NCI-H2227 treated with DMSO at 0.1 percent for 48 hours (cell line): ENCODE results near the gene MXRA5.
A peak's percentile ranks its signal among the peaks of the same experiment; 100 is the strongest.
"Not testable (repeated sequence)": the region's sequence is repeated elsewhere in the genome, so short reads cannot be mapped to it uniquely, and the experiment has no call there.

Experiments used
- DNase-seq: peaks from one replicate; lab custom pipeline; 2025; lab: John Stamatoyannopoulos, UW

The MXRA5 gene

DNA sequence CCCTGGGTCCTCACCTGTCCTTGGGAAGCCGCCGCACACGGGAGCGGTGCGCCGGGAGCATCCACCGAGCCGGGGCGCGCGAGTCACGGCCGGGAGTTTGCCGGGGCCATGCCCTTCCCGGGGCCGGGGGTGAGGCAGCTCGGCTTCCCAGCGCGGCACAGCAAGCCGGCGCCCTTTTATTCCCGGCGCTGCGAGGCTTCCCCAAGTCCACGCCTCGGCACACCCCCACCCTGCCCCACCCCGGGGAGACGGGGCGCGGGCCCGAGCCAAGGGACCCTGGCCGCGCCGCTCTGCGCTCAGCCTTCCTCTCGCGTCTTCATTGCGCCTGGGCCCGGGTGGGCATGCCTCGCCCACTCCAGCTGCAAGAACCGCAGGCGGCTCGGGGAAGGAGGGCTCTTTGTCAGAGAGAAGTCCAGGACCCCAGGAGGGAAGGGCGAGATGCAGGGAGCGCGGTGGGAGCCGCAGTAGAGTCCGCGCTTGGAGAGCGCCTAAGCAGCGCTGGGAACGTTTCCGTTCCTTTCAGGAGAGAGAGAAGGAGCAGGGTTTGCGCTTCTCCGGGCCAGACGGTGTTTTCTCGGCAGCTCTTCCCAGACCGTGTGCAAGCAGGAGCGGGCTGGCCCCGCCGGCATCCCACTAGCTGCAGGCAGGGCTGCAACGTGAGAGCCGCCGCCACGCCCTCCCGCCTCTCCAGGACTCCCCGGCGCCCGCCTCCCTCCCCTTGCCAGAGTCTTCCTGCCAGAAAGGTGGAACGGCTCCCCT lies at the start of gene MXRA5:
TSS of gene MXRA5 (minus strand) at position 152 of the 759 bp plus-strand sequence. CDS start 2,819 bp downstream, outside the sequence.
- peak; percentile 36 for DNase-seq

GRCh38 chrX:3393581-3394111 lies 47.2 kb upstream of the MXRA5 start:
- DNase-seq = no peak

DNA sequence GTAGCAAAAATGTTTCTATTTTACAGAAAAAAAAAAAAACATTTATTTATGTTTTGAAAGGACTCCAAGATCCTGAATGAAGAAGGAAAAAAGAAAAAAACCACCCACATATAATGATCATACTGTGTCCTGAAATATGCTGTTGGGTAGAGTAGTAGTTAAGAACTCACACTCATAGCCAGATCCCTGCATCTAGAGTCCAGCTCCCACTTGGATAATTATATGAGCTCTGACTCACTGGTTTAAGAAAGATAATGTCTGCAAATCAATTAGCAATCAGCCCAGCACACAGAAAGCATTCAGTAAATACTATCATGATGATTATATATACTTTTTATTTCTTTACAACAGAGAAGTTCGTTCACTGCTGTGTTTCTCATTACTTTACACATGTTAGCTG lies 46.7 kb upstream of the MXRA5 start:
- DNase-seq = no peak

DNA sequence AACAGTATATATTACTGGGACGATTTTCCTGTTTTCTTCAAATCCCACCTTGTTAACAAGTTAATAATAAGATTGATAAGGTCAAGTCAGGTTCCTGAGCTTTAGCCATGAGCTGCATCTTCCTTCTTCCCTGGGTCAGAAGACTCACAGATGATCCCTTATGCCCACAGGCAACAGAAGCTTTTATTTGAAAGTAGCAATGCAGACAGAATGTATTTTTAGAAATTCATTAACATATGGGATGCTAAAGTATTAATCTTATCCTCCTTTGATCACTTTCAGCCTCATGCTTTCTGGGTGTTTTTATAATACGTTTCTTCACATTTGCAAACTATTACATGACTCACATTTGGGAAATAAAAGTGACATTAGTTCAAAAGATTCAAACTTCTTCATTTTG lies 42.0 kb upstream of the MXRA5 start:
- no peak for DNase-seq

DNA sequence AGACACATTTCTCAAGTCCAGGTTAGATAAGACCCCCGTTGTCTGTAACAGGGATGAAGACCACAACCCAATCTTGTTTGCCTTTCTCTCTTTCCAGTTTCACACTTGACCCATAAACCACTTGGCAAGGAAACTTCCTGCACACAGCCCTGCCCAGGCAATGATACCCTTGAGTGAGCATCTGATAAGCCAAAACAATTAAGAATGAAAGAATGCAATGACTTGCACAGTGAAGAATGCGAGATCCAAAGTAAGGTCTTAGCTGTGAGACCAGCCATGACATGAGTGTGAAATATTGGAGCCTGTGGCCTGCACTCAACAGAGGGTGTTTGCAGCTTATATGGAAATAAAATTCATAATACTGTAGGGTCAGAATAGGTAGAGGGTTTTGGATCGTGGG lies 37.9 kb upstream of the MXRA5 start:
- DNase-seq = no peak

GRCh38 chrX:3380603-3381002 lies 34.2 kb upstream of the MXRA5 start:
- no peak for DNase-seq

- DNase-seq = no peak
These were observed 32.7 kb upstream of the MXRA5 start for GRCh38 chrX:3379111-3379510.

- DNase-seq = no peak
These were observed 31.7 kb upstream of the MXRA5 start for GRCh38 chrX:3378156-3378555.

DNA sequence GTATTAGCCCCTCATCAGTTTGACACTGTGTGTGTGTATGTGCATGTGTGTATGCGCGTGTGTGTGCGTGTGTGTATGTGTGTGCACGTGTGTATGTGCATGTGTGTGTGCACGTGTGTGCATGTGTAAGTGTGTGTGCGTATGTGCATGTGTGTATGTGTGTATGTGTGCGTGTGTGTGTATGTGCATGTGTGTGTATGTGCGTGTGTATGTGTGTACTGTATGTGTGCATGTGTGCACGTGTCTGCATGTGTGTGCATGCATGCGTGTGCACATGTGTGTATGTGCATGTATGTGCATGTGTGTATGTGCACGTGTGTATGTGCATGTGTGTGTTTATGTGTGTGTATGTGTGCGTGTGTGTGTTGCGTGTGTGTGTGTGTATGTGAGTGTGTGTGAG lies 31.1 kb upstream of the MXRA5 start:
- no peak for DNase-seq

- DNase-seq = not testable (repeated sequence)
These were observed 29.5 kb upstream of the MXRA5 start for GRCh38 chrX:3375878-3376508.

DNA sequence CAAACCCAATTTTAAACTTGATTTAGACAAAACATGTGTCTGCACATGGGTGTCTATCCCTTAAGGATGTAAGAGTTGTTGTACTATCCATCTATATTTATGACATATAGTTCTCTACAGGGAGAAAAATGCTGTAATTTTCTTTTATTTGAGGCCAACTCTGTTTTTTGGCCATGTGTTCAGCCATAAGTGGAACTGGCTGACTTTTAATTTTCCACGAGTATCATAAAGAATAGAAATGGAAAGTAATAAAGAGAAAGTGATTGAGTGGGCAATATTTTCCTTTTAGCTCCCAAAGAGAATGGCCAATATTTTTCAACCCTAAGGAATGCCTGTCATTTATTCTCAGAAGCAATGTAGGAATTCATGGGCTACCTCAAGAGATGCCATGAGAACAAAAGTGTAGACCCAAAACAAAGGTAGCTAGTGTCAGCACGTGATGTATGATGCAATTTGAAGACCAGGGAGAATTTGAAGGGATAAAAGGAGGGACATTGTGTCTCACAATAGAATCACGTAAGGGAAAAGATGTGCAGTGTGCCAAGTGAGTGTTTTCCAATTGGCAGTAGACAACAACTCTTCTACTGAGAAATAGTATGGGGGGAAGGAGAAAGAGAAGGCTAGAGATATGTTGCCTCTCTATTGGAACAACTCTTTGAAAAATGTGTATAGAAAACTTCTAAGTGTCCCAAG lies 27.8 kb upstream of the MXRA5 start:
- DNase-seq = no peak

- no peak for DNase-seq
These were observed 24.7 kb upstream of the MXRA5 start for GRCh38 chrX:3371163-3371562.

DNA sequence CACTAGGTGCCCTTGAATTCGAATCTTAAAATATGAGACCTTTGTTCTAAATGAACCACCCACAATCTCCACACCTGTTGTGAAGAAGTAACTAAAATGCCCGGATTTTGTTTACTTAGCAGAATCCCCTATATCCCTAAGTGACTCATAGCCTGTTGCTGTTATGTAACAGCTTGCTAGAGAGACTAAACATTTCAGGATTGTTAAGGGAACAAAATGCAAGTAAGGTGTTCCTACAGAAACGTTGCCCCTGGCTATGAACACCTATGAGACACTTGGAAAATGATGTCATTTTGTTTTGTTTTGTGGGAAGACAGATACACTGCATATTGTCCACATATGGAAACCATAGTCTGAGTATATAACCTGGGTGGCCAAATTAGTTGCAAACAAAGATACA lies 24.2 kb upstream of the MXRA5 start:
- no peak for DNase-seq

GRCh38 chrX:3362956-3363355 lies 16.5 kb upstream of the MXRA5 start:
- no peak for DNase-seq

- no peak for DNase-seq
These were observed 14.4 kb upstream of the MXRA5 start for GRCh38 chrX:3360881-3361280.

- DNase-seq = not testable (repeated sequence)
These were observed 6.3 kb upstream of the MXRA5 start for GRCh38 chrX:3352741-3353140.

GRCh38 chrX:3351276-3351675 lies 4.8 kb upstream of the MXRA5 start:
- DNase-seq = no peak

- no peak for DNase-seq
These were observed 1.7 kb upstream of the MXRA5 start for GRCh38 chrX:3348191-3348590.

DNA sequence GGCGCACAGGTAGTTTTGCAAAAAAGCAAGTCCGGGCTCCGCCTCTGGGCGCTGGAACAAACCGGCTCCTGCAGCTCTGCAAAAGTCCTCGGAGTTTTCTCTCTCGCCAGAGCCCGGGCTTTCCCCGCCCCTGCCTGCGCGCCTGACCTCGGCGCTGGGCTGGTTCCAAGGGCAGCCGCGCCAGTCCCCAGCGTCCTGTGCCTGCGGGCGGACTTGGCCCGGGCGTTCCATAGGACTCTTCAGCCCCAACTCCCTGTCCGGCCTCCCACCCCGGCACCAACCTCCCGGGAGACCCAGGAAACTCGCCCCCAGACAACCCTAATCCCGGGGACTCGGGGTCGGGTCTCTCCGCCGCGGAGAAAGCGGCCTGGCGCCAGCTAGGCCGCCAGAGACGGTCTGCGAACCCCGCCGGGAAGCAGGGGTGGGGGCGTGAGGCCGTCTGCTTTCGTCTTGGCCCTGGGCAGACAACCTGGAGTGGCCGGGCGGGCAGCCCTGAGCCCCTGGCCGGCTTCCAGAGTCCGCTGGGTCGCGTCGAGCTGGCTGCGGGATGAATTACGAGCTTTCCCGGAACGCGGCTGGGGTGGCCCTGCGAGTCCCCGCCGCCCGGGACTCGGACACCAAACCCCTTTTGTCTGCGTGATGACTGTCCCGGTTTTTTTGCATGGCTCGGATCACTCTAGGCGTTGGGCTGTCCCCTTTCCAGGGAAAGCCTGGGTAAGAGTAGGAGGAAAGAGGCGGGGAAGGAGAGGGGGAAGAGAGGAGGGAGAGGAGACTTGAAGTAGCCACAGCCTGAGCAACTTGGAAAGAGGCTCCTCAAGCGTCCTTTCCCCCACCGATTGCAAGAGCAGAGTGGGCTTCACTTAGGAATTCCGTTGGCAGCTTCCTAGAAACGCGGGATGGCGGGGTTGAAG lies 916 bp downstream of the MXRA5 start:
- no peak for DNase-seq

GRCh38 chrX:3343569-3343968 lies 2.9 kb downstream of the MXRA5 start:
- DNase-seq = not testable (repeated sequence)

GRCh38 chrX:3340016-3340415 lies 6.4 kb downstream of the MXRA5 start:
- no peak for DNase-seq

- DNase-seq = no peak
These were observed 19.8 kb downstream of the MXRA5 start for GRCh38 chrX:3326681-3327080.
